Stimulated activated CD8-positive, alpha-beta memory T cell treated with anti-CD3 and anti-CD28 coated beads, Interleukin-2, amount 100 ng/mL, for 48 hours (primary cell): ENCODE results near the gene HS3ST1.
"Not testable (repeated sequence)": the region's sequence is repeated elsewhere in the genome, so short reads cannot be mapped to it uniquely, and the experiment has no call there.

ENCODE experiments used
- DNase-seq, 2 donors: peaks; one replicate each; pipeline ENCODE4 v3.0.0-alpha.2; 2020; ENCODE audit warnings: low read depth in 2 of 2

Gene HS3ST1

DNA sequence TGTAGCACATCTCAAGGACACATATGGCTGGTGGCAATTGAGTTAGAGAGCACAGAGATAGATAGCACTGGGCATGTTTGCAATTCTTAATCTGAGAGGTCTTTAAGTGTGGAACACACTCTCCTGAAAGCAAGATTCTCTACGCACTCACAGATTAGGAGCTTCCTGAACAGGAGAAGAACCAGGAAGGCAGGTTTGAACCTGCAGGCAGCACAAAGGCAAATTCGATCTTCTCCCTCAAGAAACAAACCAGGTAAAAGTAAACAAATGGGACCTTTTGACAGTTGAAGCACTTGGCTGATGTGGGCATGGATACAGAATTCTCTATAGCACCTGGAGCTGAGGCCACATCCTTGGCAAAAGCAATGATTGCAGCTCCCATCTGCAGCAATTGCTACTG is 24.3 kb downstream of the HS3ST1 start:
- no peak for DNase-seq

GRCh38 chr4:11402192-11402591 is 26.5 kb downstream of the HS3ST1 start:
- DNase-seq = no peak

DNA sequence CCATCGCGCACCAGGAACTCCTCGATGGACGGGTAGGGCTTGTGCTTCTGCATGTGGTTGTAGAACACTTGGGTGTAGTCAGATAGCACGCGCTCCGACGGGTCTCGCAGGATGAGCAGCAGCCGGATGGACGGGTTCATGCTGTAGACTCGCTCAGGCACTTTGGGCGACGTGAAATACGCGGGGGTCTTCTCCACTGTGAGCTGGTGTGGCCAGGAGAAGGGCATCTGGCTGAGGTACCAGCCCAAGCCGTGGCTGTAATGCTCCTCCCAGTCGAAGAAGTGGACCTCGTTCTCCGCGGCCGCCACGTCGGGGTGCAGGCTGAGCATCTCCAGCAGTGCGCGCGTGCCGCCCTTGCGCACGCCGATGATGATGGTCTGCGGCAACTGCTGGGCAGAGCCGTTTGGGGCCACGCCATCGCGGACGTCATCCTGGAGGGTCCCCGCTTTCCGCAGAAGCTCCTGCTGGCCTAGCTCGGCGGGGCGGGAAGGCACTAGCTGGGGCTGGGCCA is 29.2 kb downstream of the HS3ST1 start:
- no peak for DNase-seq

- no peak for DNase-seq
These were observed 30.7 kb downstream of the HS3ST1 start for GRCh38 chr4:11397819-11398610.

- DNase-seq = no peak
These were observed 31.5 kb downstream of the HS3ST1 start for GRCh38 chr4:11397146-11397545.

DNA sequence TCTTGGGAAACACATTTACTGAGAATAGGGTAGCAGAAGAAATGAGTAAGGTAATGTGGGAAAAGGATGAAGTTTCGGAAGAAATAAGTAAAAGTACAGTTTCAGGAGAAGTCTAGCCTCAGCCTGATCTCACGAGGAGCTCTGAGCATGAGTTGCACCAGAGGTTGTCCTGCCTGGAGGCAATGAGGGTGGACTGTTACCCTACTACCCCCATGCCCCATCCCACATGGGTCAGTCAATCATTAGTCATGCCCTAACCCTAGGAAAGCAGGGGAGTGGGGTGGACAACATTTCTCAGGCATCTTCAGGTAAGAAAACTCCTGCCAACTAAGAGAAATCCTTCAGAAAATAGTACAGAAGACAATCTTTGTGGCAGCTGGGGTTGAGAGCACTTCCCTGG is 35.1 kb downstream of the HS3ST1 start:
- no peak for DNase-seq

- not testable (repeated sequence) for DNase-seq
These were observed 44.6 kb downstream of the HS3ST1 start for GRCh38 chr4:11384072-11384471.

DNA sequence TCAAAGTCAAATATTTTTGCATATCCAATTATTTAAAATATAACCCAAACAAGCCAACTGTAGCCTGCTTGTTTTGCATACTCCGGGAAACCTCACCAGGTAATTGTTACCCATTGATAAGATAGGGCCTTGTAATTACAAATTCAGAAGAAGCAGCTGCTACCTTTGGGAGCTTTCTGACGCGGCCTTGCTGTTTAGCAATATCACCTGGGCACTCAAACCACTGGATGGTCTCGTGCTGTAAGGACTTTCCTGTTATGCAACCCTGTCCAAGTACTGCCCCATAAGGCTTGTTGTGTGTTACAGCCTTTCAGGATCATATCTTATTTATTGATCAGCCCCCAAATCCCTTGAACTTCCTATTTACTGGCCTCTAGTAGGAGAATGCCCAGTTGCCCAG is 52.1 kb downstream of the HS3ST1 start:
- no peak for DNase-seq

DNA sequence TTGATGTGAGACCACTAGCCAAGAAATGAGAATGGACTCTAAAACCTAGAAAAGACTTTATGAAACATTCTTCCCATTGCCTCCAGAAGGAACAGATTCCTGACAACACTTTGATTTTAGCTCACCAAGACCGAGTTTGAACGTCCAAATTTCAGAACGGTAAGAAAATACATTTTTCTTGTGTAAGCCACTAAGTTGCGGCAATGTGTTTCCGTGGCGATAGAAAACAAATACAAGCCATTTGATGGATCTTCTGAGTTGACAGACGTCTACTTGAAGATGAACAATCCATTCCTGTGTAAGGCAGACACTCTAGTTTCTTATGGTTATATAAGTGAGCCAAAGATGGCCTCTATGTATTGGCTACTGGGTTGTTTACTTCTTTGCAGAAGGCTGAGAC is 52.5 kb downstream of the HS3ST1 start:
- no peak for DNase-seq

- no peak for DNase-seq
These were observed 60.0 kb downstream of the HS3ST1 start for GRCh38 chr4:11368701-11369115.

GRCh38 chr4:11367371-11367770 is 61.3 kb downstream of the HS3ST1 start:
- no peak for DNase-seq

- DNase-seq = no peak
These were observed 61.8 kb downstream of the HS3ST1 start for GRCh38 chr4:11366859-11367258.

DNA sequence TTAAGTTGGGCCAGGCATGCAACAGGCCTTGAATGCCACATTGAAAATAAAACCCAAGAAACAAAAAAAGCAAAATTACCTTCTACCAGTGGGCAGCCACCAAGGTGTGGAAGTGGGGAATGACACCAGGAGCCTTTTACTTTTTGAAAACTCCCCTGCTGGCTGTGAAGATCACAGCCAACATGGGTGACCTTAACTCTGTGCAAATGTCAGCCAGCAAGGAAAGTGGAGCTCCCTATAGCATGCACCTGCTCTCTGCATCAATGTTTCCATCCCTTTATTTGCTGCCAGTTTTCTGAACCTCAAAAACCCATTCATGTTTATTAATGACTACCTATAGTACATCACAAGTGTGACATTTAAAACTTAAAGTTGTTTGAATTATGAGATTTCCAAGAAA is 63.7 kb downstream of the HS3ST1 start:
- no peak for DNase-seq

GRCh38 chr4:11359591-11359990 is 69.1 kb downstream of the HS3ST1 start:
- DNase-seq = no peak

- no peak for DNase-seq
These were observed 73.5 kb downstream of the HS3ST1 start for GRCh38 chr4:11355226-11355625.

GRCh38 chr4:11354531-11354930 is 74.2 kb downstream of the HS3ST1 start:
- DNase-seq = no peak

GRCh38 chr4:11348449-11349088 is 80.1 kb downstream of the HS3ST1 start:
- no peak for DNase-seq

GRCh38 chr4:11344916-11345315 is 83.8 kb downstream of the HS3ST1 start:
- DNase-seq = no peak

GRCh38 chr4:11343536-11343935 is 85.2 kb downstream of the HS3ST1 start:
- DNase-seq = no peak
